ENCODE results near the gene CRYGB.
"Not testable (repeated sequence)": the region's sequence is repeated elsewhere in the genome, so short reads cannot be mapped to it uniquely, and the experiment has no call there.

CRYGB gene

DNA sequence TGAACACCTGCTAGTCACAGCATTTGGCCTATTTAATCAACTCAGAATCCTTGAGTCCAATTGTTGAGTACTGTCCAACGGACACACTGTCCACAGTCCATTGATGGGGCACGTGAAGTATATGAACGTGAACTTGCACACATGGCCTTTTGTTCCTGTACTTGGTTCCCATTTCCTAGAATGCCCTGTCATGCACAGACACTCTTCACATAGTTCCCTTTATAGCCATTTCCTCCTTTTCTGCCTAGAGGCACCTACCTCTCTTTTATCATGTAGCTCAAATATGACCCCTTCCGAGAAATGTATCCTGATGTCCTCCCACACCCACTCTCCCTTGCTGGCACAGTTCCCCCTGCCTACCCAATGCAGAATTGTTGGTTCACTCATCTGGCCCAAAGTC is 26.2 kb upstream of the CRYGB start:
- H3K27ac Mint-ChIP-seq: no peak overlapping the region
- H3K9me3 Mint-ChIP-seq: no peaks in the 10 kb centered on the region
- ATAC-seq: no peak
- H3K36me3 Mint-ChIP-seq: no peaks in the 10 kb centered on the region
- no peak overlapping the region for H3K4me3 Mint-ChIP-seq
- peaks cover 10% of the 10 kb centered on the region for H3K27me3 Mint-ChIP-seq
- H3K4me1 Mint-ChIP-seq: no peaks in the 10 kb centered on the region

- Mint-ChIP-seq H3K4me1 (no peaks in the 10 kb centered on the region), H3K27ac (no peak overlapping the region), H3K36me3 (no peaks in the 10 kb centered on the region), H3K27me3 (peaks cover 16% of the 10 kb centered on the region), H3K9me3 (no peaks in the 10 kb centered on the region), H3K4me3 (no peak overlapping the region)
- no peak for ATAC-seq
Measured at GRCh38 chr2:208164951-208165755, 19.2 kb upstream of the CRYGB start.

DNA sequence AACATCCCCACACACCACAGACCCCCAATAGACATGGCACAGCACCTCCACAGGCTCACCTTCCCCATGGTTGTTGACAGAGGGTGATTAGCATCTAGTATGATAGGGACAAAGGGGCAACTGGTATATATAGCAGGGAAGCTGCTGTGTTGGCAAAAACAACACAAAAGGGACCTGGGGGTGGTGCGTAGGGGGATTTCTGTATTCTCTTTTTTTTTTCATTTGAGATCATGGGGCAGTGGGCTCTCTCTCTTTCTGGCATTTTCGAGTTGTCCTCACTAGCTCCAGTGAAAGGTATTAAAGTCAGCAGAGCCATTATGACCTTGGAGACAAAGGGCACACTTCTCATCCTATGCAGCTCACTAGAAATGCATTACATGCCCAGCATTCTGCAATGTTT is 17.5 kb upstream of the CRYGB start, which contains the start of gene CRYGA:
Gene CRYGA, minus strand, starts transcription at position 101 of the 400 bp plus-strand sequence. Its CDS starts 33 bp downstream, at position 68.
- Mint-ChIP-seq H3K36me3 (no peaks in the 10 kb centered on the region), H3K27me3 (peaks cover 20% of the 10 kb centered on the region), H3K27ac (no peak within 1 kb of the TSS), H3K9me3 (no peaks in the 10 kb centered on the region), H3K4me3 (no peak within 1 kb of the TSS), H3K4me1 (no peaks in the 10 kb centered on the region)
- ATAC-seq: no peak

DNA sequence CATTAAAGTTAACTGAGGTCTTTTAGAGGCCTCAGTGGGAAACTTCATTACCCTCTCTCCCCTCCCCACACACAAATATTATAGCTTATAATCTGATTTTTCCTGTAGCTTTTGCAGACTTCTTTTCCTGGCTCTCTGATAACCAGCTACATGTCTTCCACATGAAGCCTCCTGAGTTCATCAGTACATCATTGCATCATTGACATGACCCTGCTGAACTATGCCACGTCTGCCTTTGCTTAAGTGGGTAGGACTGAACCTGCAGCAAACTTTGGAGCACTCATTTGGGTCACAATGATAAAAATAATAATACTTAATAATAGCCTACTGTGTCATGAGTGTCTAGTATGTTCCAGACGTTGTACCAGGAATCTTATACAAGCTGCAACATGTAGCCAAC is 10.5 kb upstream of the CRYGB start:
- Mint-ChIP-seq H3K4me3 (no peak overlapping the region), H3K4me1 (no peaks in the 10 kb centered on the region), H3K27ac (no peak overlapping the region), H3K9me3 (peaks cover 3% of the 10 kb centered on the region), H3K36me3 (no peaks in the 10 kb centered on the region), H3K27me3 (peaks cover 13% of the 10 kb centered on the region)
- ATAC-seq: no peak

DNA sequence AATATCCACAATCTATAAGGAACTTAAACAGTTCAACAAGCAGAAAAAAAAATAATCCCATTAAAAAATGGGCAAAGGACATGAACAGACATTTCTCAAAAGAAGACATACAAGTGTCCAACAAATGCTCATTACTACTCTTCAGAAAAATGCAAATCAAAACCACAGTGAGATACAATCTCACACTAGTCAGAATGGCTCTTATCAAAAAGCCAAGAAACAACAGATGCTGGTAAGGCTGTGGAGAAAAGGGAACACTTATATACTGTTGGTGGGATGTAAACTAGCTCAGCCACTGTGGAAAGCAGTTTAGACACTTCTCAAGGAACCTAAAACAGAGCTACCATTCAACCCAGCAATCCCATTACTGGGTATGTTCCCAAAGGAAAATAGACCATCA is 7.2 kb upstream of the CRYGB start:
- Mint-ChIP-seq H3K9me3 (peaks cover 12% of the 10 kb centered on the region), H3K27ac (no peak overlapping the region), H3K36me3 (no peaks in the 10 kb centered on the region), H3K4me1 (no peaks in the 10 kb centered on the region), H3K4me3 (no peak overlapping the region), H3K27me3 (no peaks in the 10 kb centered on the region)
- no peak for ATAC-seq

DNA sequence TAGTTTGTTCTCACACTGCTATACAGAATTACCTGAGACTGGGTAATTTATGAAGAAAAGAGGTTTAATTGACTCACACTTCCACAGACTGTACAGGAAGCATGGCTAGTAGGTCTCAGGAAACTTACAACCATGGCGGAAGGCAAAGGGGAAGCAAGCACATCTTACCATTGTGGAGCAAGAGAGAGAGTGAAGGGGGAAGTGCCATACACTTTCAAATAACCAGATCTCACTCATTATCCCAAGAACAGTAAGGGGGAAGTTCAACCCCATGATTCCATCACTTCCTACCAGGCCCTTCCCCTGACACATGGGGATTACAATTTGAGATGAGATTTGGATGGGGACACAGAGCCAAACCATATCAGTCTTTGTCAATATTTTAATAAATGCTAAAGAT is 5.0 kb upstream of the CRYGB start:
- no peak for ATAC-seq
- Mint-ChIP-seq H3K36me3 (no peaks in the 10 kb centered on the region), H3K27me3 (peaks cover 20% of the 10 kb centered on the region), H3K9me3 (peaks cover 12% of the 10 kb centered on the region), H3K27ac (no peak overlapping the region), H3K4me1 (no peaks in the 10 kb centered on the region), H3K4me3 (no peak overlapping the region)

DNA sequence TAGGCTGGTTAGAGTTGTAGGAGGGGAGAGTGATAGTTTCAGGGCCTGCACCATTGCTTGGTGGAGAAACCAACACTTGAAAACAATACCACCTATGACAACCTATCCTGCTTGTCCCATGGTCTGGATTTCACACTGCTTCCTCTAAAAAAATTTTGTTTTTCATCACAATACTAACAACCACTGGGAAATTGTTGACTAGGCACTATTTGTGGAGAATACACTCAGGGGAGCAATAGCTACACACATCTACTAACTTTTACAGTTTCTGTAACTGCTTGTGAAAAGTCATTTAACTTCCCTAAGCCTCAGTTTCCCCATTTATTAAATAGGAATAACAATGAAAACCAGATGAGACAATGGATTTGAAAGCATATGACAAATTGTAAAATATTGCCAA is 4.1 kb upstream of the CRYGB start:
- Mint-ChIP-seq H3K27me3 (peaks cover 21% of the 10 kb centered on the region), H3K27ac (no peak overlapping the region), H3K36me3 (no peaks in the 10 kb centered on the region), H3K4me1 (no peaks in the 10 kb centered on the region), H3K4me3 (no peak overlapping the region), H3K9me3 (peaks cover 12% of the 10 kb centered on the region)
- no peak for ATAC-seq

GRCh38 chr2:208148803-208149202 is 2.8 kb upstream of the CRYGB start:
- no peak overlapping the region for H3K27ac Mint-ChIP-seq
- H3K4me3 Mint-ChIP-seq: no peak overlapping the region
- peaks cover 12% of the 10 kb centered on the region for H3K9me3 Mint-ChIP-seq
- no peak for ATAC-seq
- peaks cover 21% of the 10 kb centered on the region for H3K27me3 Mint-ChIP-seq
- no peaks in the 10 kb centered on the region for H3K36me3 Mint-ChIP-seq
- H3K4me1 Mint-ChIP-seq: no peaks in the 10 kb centered on the region

GRCh38 chr2:208147759-208148158 is 1.8 kb upstream of the CRYGB start:
- H3K9me3 Mint-ChIP-seq: peaks cover 12% of the 10 kb centered on the region
- no peaks in the 10 kb centered on the region for H3K36me3 Mint-ChIP-seq
- H3K27me3 Mint-ChIP-seq: peaks cover 21% of the 10 kb centered on the region
- H3K4me1 Mint-ChIP-seq: no peaks in the 10 kb centered on the region
- H3K4me3 Mint-ChIP-seq: no peak overlapping the region
- H3K27ac Mint-ChIP-seq: no peak overlapping the region
- ATAC-seq: no peak

DNA sequence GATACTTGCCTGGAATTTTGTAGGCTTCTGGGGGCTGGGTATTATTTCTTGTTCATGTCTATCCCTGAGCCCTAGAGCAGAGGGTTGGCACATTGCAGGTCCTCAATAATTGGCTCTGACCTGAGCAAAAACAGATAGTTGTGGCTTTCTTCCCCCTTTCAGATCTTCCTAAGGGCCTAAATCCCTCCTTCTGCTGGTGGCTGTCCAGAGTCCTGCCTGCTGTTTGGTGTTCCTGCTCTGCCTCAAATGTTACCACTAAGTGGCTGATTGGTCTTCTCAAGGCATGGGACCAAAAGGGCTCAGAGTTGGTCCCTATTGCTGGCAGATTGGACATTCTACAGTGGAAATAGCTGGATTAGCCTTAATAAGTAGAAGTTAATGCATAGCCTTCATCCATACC is 1.1 kb upstream of the CRYGB start:
- Mint-ChIP-seq H3K27ac (no peak overlapping the region), H3K36me3 (no peaks in the 10 kb centered on the region), H3K27me3 (peaks cover 21% of the 10 kb centered on the region), H3K4me1 (no peaks in the 10 kb centered on the region), H3K4me3 (no peak overlapping the region), H3K9me3 (peaks cover 12% of the 10 kb centered on the region)
- no peak for ATAC-seq

DNA sequence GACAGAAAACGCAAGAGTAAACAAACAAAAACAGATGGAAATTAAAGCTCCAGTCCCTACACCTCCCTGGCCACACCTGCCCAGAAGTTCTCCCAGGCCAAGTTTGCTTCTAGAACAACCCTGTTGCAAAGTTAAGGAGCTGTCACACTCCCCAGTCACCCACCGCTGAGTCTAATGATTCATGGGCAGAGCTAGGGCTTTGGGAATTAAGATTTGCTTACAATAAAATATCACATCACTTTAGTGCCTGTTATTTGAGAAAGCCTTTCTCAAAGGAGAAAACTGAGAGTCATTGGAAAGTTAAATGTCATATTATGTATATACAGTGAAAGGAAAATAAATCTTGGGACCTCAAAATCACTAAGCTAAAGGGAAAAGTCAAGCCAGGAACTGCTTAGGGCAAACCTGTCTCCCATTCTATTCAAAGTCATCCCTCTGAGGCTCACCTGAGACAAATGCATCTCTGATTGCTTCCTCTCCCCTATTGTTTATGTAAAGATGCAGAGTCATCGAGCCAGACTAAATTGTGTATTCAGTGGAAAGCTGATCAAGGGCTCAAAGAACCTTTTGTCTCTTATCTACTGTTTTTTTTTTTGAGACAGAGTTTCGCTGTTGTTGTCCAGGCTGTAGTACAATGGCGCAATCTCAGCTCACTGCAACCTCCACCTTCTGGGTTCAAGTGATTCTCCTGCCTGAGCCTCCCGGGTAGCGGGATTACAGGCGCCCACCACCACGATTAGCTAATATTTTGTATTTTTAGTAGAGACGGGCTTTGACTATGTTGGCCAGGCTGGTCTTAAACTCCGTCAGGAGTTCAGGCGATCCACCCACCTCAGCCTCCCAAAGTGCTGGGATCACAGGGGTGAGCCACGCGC is 2.8 kb downstream of the CRYGB start:
- Mint-ChIP-seq H3K36me3 (no peaks in the 10 kb centered on the region), H3K4me3 (no peak overlapping the region), H3K27ac (no peak overlapping the region), H3K27me3 (peaks cover 21% of the 10 kb centered on the region), H3K9me3 (no peaks in the 10 kb centered on the region), H3K4me1 (no peaks in the 10 kb centered on the region)
- ATAC-seq: no peak

- peaks cover 4% of the 10 kb centered on the region for H3K9me3 Mint-ChIP-seq
- peaks cover 16% of the 10 kb centered on the region for H3K27me3 Mint-ChIP-seq
- ATAC-seq: no peak
- H3K4me1 Mint-ChIP-seq: no peaks in the 10 kb centered on the region
- no peak overlapping the region for H3K27ac Mint-ChIP-seq
- H3K36me3 Mint-ChIP-seq: no peaks in the 10 kb centered on the region
- H3K4me3 Mint-ChIP-seq: no peak overlapping the region
Measured at GRCh38 chr2:208142240-208142924, 3.6 kb downstream of the CRYGB start.

DNA sequence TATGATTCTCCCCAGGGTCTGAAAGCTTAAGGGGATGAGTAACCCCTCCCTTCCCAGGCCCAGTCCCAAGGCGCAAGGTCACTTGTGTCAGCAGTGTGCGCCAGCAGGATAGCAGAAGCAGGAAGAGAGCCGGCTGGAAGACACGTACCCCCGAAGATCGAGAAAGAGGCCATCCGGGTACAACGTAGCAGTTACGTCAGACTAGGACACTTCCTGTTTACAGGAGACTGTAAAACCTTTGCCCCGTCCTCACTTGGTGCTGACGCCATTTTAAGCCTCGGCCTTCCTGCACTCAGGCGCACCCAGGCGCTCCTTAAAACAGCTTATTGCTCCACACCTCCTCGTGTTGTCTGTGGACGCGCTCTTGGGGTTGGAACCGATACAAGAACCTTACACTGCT is 6.5 kb downstream of the CRYGB start:
- no peaks in the 10 kb centered on the region for H3K27me3 Mint-ChIP-seq
- H3K4me3 Mint-ChIP-seq: no peak overlapping the region
- no peaks in the 10 kb centered on the region for H3K36me3 Mint-ChIP-seq
- no peak overlapping the region for H3K27ac Mint-ChIP-seq
- H3K4me1 Mint-ChIP-seq: no peaks in the 10 kb centered on the region
- no peak for ATAC-seq
- H3K9me3 Mint-ChIP-seq: peaks cover 4% of the 10 kb centered on the region

GRCh38 chr2:208138334-208138733 is 7.6 kb downstream of the CRYGB start:
- H3K4me3 Mint-ChIP-seq, H3K4me1 Mint-ChIP-seq, H3K36me3 Mint-ChIP-seq, H3K27me3 Mint-ChIP-seq, ATAC-seq, H3K27ac Mint-ChIP-seq, H3K9me3 Mint-ChIP-seq: not testable (repeated sequence)

DNA sequence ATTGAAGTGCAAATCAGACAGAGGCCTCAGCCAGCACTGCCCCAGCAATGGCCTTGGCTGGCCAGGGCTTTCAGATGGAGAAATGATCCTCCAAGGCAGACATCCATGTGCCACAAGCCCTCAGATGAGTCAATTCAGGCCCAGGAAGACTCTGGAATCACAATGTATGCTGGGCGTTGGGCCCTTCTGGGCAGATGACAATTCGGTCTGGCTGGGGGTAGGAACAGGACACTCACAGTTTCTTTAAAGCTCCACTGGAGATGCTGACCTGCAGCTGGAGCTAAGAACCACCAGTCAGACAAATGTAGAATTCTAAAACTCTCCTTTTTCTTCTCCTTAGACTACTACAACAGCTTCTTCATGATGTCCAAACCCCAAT is 9.3 kb downstream of the CRYGB start:
- no peaks in the 10 kb centered on the region for H3K4me1 Mint-ChIP-seq
- H3K9me3 Mint-ChIP-seq: peaks cover 4% of the 10 kb centered on the region
- H3K36me3 Mint-ChIP-seq: no peaks in the 10 kb centered on the region
- H3K27me3 Mint-ChIP-seq: no peaks in the 10 kb centered on the region
- H3K27ac Mint-ChIP-seq: no peak overlapping the region
- no peak overlapping the region for H3K4me3 Mint-ChIP-seq
- no peak for ATAC-seq

Data from stimulated activated memory B cell treated with anti-CD40 and anti-IgM and Interleukin-4, amounts not matched to agents 10 μg/mL and 1 μg/mL and 100 μg/mL, for 72 hours (primary cell).